HepG2 (cell line): Measurements from ENCODE around the gene PKP3. TPM values are rescaled to one million over a fixed set of nuclear protein-coding genes. Genes with fewer than 3 reads are reported as not detected.

Source experiments
- ARNT2 ChIP-seq: sonication (generic); formaldehyde crosslinking; IDR thresholded peaks from 2 replicates; pipeline ENCODE4 v1.8.0; 2022; ENCODE audit warnings: mild to moderate bottlenecking, low read depth, missing genetic modification reagents, moderate library complexity
- ATF2 ChIP-seq: sonication (generic); formaldehyde crosslinking; IDR thresholded peaks from 2 replicates; pipeline ENCODE4 v1.4.0; 2020; ENCODE audit warnings: missing genetic modification reagents
- DR1 ChIP-seq: sonication (generic); formaldehyde crosslinking; IDR thresholded peaks from 2 replicates; pipeline ENCODE4 v1.8.0; 2021; ENCODE audit warnings: mild to moderate bottlenecking, missing genetic modification reagents, inconsistent platforms
- EP300 ChIP-seq, 3 experiments: sonication (generic) in 1 of 3; formaldehyde crosslinking in 1 of 3; IDR thresholded peaks; 2 replicates each; pipeline versions ENCODE4 v1.5.1 to v1.6.1; 2011 to 2020; ENCODE audit warnings: low read depth in 2 of 3, low read length in 2 of 3, borderline replicate concordance in 1 of 3, improper control_type of control experiment in 1 of 3, mild to moderate bottlenecking in 1 of 3, missing genetic modification reagents in 1 of 3, moderate library complexity in 1 of 3
- GATAD2A ChIP-seq: IDR thresholded peaks from 2 replicates; pipeline ENCODE4 v1.6.1; 2016
- GLMP ChIP-seq: sonication (generic); formaldehyde crosslinking; IDR thresholded peaks from 2 replicates; pipeline ENCODE4 v1.9.0; 2021; ENCODE audit warnings: missing genetic modification reagents, mild to moderate bottlenecking, borderline replicate concordance
- MEF2D ChIP-seq: sonication (generic); formaldehyde crosslinking; IDR thresholded peaks from 2 replicates; pipeline ENCODE4 v1.5.1; 2020; ENCODE audit warnings: mild to moderate bottlenecking, missing genetic modification reagents
- NFYB ChIP-seq: sonication (generic); formaldehyde crosslinking; IDR thresholded peaks from 2 replicates; pipeline ENCODE4 v1.4.0; 2020; ENCODE audit warnings: missing genetic modification reagents
- NR2F6 ChIP-seq, 2 experiments: IDR thresholded peaks; 2 replicates each; pipeline ENCODE4 v1.6.1; 2016; ENCODE audit warnings: antibody characterized with exemption in 1 of 2, mild to moderate bottlenecking in 1 of 2
- SP1 ChIP-seq, 2 experiments: fragments of 450-650 bp in 1 of 2; sonication (generic) in 1 of 2; formaldehyde crosslinking in 1 of 2; IDR thresholded peaks; 2 replicates each; pipeline versions ENCODE4 v1.4.0 to v1.6.1; 2016 to 2020; ENCODE audit warnings: missing genetic modification reagents in 1 of 2
- ZMAT5 ChIP-seq: sonication (generic); formaldehyde crosslinking; IDR thresholded peaks from 2 replicates; pipeline ENCODE4 v1.5.0; 2020; ENCODE audit warnings: mild to moderate bottlenecking, low read depth, missing genetic modification reagents, borderline replicate concordance
- ZNF224 ChIP-seq: sonication (generic); formaldehyde crosslinking; IDR thresholded peaks from 2 replicates; pipeline ENCODE4 v1.5.0; 2020; ENCODE audit warnings: mild to moderate bottlenecking, missing genetic modification reagents
- ZNF446 ChIP-seq: sonication (generic); formaldehyde crosslinking; IDR thresholded peaks from 2 replicates; pipeline ENCODE4 v1.5.0; 2020; ENCODE audit warnings: mild to moderate bottlenecking, missing genetic modification reagents
- ZNF574 ChIP-seq: sonication (generic); formaldehyde crosslinking; IDR thresholded peaks from 2 replicates; pipeline ENCODE4 v1.4.0; 2020; ENCODE audit warnings: missing genetic modification reagents
- ZNF747 ChIP-seq: sonication (generic); formaldehyde crosslinking; IDR thresholded peaks from 2 replicates; pipeline ENCODE4 v1.8.1; 2023; ENCODE audit warnings: missing genetic modification reagents, mild to moderate bottlenecking, borderline replicate concordance
- ZNF788 ChIP-seq: sonication (generic); formaldehyde crosslinking; IDR thresholded peaks from 2 replicates; pipeline ENCODE4 v1.5.0; 2020; ENCODE audit warnings: mild to moderate bottlenecking, missing genetic modification reagents, borderline replicate concordance
- polyA plus RNA-seq, 8 experiments: library from polyadenylated mRNA; depleted of rRNA in 3 of 8; stranded (reverse) in 7 of 8; unstranded in 1 of 8; fragments of >200 nt; fragmentation: Illumina TruSeq in 4 of 8; extraction: Trizol in 4 of 8; gene quantifications; 2 replicates each; pipeline versions ENCODE4 v1.2.1 to v1.2.3, GENCODE V29; 2011 to 2016; ENCODE audit warnings: low read depth in 4 of 8, missing spikeins in 1 of 8, mixed read lengths in 1 of 8; ENCODE audit not compliant: insufficient read depth in 1 of 8
- total RNA-seq, 5 experiments: library from RNA; depleted of rRNA; stranded (reverse); fragments of >200 nt; fragmentation: Illumina TruSeq; extraction: Trizol; gene quantifications; 2 replicates each; pipeline ENCODE4 v1.2.3, GENCODE V29; 2016; ENCODE audit warnings: low read depth in 1 of 5
- TF ChIP-seq, protein P1 (sequence below): sonication (generic); formaldehyde crosslinking; IDR thresholded peaks from 2 replicates; pipeline ENCODE4 v1.5.1; 2020; ENCODE audit warnings: mild to moderate bottlenecking, missing genetic modification reagents, moderate library complexity
- TF ChIP-seq, protein P2 (sequence below): sonication (generic); formaldehyde crosslinking; IDR thresholded peaks from 2 replicates; pipeline ENCODE4 v1.5.1; 2020; ENCODE audit warnings: missing genetic modification reagents, mild to moderate bottlenecking, borderline replicate concordance

PKP3 gene
- total and polyA plus RNA-seq, 2 of the 13 experiments (the other 11 are each of a cell fraction or from before 2014, with no cell fraction given) = 18.0 to 28.7 TPM

- TF ChIP-seq ZNF788 (CRISPR knock-in tag) (peak; percentile 54; the same call in 1 of the 2 replicates), MEF2D (CRISPR knock-in tag) (peak; percentile 18; the same call in 1 of the 2 replicates), GATAD2A (CRISPR knock-in tag) (no peak), ZNF574 (CRISPR knock-in tag) (no peak), EP300 (IDR thresholded peaks at IDR 0.05; ENCODE audit: low read depth in 2 of 2, low read length in 2 of 2) (no peak), EP300 (CRISPR knock-in tag; IDR thresholded peaks at IDR 0.05; ENCODE audit: borderline replicate concordance) (no peak), SP1 (IDR thresholded peaks at IDR 0.05) (no peak), SP1 (CRISPR knock-in tag; IDR thresholded peaks at IDR 0.05) (no peak), NR2F6 (IDR thresholded peaks at IDR 0.05) (no peak), NR2F6 (CRISPR knock-in tag; IDR thresholded peaks at IDR 0.05) (no peak; the same call in 1 of the 2 replicates), DR1 (CRISPR knock-in tag) (0 out of 2 replicates have a peak, but pooled peaks have one; percentile 4), ARNT2 (CRISPR knock-in tag) (peak; percentile 71), ZNF747 (CRISPR knock-in tag) (no peak), NFYB (CRISPR knock-in tag) (no peak), ZNF446 (CRISPR knock-in tag) (0 out of 2 replicates have a peak, but pooled peaks have one; percentile 47), ZMAT5 (CRISPR knock-in tag) (no peak), GLMP (CRISPR knock-in tag) (no peak), ZNF224 (CRISPR knock-in tag) (no peak), ATF2 (CRISPR knock-in tag) (no peak)
- TF ChIP-seq, protein P1, sequence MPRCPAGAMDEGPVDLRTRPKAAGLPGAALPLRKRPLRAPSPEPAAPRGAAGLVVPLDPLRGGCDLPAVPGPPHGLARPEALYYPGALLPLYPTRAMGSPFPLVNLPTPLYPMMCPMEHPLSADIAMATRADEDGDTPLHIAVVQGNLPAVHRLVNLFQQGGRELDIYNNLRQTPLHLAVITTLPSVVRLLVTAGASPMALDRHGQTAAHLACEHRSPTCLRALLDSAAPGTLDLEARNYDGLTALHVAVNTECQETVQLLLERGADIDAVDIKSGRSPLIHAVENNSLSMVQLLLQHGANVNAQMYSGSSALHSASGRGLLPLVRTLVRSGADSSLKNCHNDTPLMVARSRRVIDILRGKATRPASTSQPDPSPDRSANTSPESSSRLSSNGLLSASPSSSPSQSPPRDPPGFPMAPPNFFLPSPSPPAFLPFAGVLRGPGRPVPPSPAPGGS (CRISPR knock-in tag) = no peak; the same call in 1 of the 2 replicates
- TF ChIP-seq, protein P2, sequence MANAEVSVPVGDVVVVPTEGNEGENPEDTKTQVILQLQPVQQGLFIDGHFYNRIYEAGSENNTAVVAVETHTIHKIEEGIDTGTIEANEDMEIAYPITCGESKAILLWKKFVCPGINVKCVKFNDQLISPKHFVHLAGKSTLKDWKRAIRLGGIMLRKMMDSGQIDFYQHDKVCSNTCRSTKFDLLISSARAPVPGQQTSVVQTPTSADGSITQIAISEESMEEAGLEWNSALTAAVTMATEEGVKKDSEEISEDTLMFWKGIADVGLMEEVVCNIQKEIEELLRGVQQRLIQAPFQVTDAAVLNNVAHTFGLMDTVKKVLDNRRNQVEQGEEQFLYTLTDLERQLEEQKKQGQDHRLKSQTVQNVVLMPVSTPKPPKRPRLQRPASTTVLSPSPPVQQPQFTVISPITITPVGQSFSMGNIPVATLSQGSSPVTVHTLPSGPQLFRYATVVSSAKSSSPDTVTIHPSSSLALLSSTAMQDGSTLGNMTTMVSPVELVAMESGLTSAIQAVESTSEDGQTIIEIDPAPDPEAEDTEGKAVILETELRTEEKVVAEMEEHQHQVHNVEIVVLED (CRISPR knock-in tag) = no peak
Measured at GRCh38 chr11:394034-394857, at the start of gene PKP3 (continued).
